Sigmoid colon (tissue), 3 donors: Measurements from ENCODE around the gene ADAMTS17.
"Not testable (repeated sequence)": the region's sequence is repeated elsewhere in the genome, so short reads cannot be mapped to it uniquely, and the experiment has no call there.

Experiments
- POLR2A ChIP-seq, 2 donors: fragments of 450-650 bp; IDR thresholded peaks; one replicate each; pipeline ENCODE4 v1.6.1; 2016; ENCODE audit warnings: antibody characterized with exemption in 2 of 2, mild to moderate bottlenecking in 2 of 2, moderate library complexity in 2 of 2
- TF ChIP-seq, protein P1 (sequence below), 4 experiments: fragments of 450-650 bp in 3 of 4; fragments of 200-600 bp in 1 of 4; IDR thresholded peaks; one replicate each; pipeline ENCODE4 v1.5.1; 2016 to 2019; ENCODE audit warnings: antibody characterized with exemption in 4 of 4, mild to moderate bottlenecking in 3 of 4, moderate library complexity in 2 of 4

DNA sequence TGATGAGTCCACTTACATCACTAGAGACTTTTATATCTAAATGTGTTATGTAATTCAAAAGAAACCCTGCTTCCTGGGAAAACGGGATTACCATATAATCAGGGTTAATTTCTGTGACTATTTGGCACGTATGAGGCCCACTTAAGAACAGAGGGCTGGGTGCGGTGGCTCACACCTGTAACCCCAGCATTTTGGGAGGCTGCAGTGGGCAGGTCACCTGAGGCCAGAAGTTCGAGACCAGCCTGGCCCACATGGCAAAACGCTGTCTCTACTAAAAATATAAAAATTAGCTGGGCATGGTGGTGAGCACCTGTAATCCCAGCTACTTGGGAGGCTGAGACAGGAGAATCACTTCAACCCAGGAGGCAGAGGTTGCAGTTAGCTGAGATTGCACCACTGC, 361.9 kb downstream of the ADAMTS17 start:
- not testable (repeated sequence) for TF ChIP-seq POLR2A (IDR thresholded peaks at IDR 0.05)
- TF ChIP-seq, protein P1, sequence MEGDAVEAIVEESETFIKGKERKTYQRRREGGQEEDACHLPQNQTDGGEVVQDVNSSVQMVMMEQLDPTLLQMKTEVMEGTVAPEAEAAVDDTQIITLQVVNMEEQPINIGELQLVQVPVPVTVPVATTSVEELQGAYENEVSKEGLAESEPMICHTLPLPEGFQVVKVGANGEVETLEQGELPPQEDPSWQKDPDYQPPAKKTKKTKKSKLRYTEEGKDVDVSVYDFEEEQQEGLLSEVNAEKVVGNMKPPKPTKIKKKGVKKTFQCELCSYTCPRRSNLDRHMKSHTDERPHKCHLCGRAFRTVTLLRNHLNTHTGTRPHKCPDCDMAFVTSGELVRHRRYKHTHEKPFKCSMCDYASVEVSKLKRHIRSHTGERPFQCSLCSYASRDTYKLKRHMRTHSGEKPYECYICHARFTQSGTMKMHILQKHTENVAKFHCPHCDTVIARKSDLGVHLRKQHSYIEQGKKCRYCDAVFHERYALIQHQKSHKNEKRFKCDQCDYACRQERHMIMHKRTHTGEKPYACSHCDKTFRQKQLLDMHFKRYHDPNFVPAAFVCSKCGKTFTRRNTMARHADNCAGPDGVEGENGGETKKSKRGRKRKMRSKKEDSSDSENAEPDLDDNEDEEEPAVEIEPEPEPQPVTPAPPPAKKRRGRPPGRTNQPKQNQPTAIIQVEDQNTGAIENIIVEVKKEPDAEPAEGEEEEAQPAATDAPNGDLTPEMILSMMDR (IDR thresholded peaks at IDR 0.05) = not testable (repeated sequence)
